ENCODE results near the gene ELP4.

DNA sequence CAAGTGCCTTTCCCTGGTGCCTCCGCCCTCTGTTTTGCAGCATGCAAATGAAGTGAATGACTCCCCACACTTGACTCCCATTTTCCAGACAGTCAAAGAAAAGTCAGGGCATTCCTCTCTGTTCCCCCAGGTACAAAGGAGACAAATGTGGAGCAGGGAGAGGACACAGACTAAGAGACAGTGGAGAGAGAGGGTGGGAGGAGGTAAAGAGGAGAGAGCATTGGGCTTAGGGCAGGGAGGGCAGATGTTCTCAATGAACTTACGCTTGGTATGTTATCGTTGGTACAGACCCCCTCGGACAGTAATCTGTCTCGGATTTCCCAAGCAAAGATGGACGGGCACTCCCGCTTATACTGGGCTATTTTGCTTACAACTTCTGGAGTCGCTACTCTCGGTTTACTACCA, 291.7 kb downstream of the ELP4 start:
- TF ChIP-seq, protein P1, sequence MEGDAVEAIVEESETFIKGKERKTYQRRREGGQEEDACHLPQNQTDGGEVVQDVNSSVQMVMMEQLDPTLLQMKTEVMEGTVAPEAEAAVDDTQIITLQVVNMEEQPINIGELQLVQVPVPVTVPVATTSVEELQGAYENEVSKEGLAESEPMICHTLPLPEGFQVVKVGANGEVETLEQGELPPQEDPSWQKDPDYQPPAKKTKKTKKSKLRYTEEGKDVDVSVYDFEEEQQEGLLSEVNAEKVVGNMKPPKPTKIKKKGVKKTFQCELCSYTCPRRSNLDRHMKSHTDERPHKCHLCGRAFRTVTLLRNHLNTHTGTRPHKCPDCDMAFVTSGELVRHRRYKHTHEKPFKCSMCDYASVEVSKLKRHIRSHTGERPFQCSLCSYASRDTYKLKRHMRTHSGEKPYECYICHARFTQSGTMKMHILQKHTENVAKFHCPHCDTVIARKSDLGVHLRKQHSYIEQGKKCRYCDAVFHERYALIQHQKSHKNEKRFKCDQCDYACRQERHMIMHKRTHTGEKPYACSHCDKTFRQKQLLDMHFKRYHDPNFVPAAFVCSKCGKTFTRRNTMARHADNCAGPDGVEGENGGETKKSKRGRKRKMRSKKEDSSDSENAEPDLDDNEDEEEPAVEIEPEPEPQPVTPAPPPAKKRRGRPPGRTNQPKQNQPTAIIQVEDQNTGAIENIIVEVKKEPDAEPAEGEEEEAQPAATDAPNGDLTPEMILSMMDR (IDR thresholded peaks at IDR 0.05; ENCODE audit: poor library complexity): no peak
- TF ChIP-seq EZH2 (IDR thresholded peaks at IDR 0.05; ENCODE audit: borderline replicate concordance): no peak
